ENCODE data around the gene ODAM.

DNA sequence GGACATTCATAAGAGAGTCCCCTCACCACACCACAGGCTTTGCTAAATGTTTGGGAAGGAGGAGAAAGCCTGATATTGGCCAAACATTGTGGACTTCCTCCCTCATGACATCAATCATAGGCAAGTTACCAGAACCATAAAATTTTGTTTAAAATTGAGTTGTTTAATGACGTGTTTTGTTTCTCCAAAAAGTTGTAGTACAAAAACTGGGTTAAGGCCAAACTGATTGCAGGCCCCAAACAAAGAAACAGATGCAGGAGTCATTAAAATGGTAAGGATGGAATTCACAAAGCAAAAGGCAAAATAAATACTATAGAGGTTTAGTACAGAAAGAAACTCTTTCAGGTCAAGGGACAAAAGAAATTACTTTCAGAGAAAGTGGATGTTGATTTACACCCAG is 3.9 kb upstream of the ODAM start:
- no peak for TF ChIP-seq POLR2AphosphoS5 (IDR thresholded peaks at IDR 0.05; ENCODE audit: borderline replicate concordance, low read depth, low read length)
- TF ChIP-seq EZH2 (IDR thresholded peaks at IDR 0.05): no peak

All from SK-N-MC (cell line).